Endothelial cell of umbilical vein (primary cell): ENCODE measurements around the gene DENND4B.
A peak's percentile ranks its signal among the peaks of the same experiment; 100 is the strongest.

Experiments
- EZH2 ChIP-seq: IDR thresholded peaks from 2 replicates; pipeline ENCODE4 v1.6.1; 2012; ENCODE audit warnings: borderline replicate concordance, low read depth, mild to moderate bottlenecking, moderate library complexity, low read length, inconsistent platforms; ENCODE audit not compliant: severe bottlenecking
- MYC ChIP-seq: IDR thresholded peaks from one replicate; pipeline ENCODE4 v1.6.1; 2011; ENCODE audit warnings: mild to moderate bottlenecking, low read depth, low read length
- POLR2A ChIP-seq: IDR thresholded peaks from 2 replicates; pipeline ENCODE4 v1.6.1; 2012; ENCODE audit warnings: low read depth, mild to moderate bottlenecking, control low read depth, low read length
- POLR2AphosphoS5 ChIP-seq: IDR thresholded peaks from 2 replicates; pipeline ENCODE4 v1.6.1; 2012; ENCODE audit warnings: low read depth, mild to moderate bottlenecking, control low read depth, low read length, moderate library complexity; ENCODE audit not compliant: insufficient read depth
- TF ChIP-seq, protein P1 (sequence below), 2 donors: IDR thresholded peaks; 1 replicate in 1 of 2; 2 replicates in 1 of 2; pipeline ENCODE4 v1.5.1; 2011; ENCODE audit warnings: low read length in 2 of 2, mild to moderate bottlenecking in 2 of 2, moderate library complexity in 2 of 2, control low read depth in 1 of 2, inconsistent platforms in 1 of 2, low read depth in 1 of 2; ENCODE audit not compliant: insufficient read depth in 1 of 2; ENCODE audit errors: extremely low read depth in 1 of 2

DNA sequence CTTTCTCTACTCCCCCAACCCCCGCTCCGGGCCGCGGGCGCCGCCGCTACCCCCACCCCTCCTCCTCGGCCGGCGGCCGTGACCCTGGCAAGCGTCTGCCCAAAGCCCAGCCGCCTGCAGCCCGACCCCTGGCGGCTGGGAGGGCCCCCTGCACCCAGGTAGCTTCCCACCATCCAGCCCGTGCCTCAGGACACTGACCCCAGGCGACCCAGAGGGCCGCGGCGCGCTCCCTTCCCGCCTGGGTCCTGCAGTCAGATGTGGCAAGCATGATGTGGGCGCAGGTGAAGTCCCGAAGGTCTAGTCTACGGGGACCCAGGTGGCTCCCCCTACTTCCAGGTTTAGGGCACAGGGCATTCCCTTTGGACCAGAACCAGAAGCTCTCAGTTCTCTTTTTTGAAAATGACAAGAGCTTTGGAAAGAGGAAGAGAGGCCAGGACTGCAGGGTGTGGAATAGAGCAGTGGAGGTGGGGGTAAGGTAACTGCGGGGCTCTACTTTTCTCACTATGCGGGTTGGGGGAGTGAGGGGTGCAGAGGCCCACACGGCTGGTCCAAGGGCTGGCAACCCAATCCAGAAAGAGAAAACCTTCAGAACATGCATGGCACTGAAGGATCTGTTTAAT is at the start of gene DENND4B:
- TF ChIP-seq EZH2 (no peak), MYC (no peak), POLR2A (no peak), POLR2AphosphoS5 (peak; percentile 76)
- TF ChIP-seq, protein P1, sequence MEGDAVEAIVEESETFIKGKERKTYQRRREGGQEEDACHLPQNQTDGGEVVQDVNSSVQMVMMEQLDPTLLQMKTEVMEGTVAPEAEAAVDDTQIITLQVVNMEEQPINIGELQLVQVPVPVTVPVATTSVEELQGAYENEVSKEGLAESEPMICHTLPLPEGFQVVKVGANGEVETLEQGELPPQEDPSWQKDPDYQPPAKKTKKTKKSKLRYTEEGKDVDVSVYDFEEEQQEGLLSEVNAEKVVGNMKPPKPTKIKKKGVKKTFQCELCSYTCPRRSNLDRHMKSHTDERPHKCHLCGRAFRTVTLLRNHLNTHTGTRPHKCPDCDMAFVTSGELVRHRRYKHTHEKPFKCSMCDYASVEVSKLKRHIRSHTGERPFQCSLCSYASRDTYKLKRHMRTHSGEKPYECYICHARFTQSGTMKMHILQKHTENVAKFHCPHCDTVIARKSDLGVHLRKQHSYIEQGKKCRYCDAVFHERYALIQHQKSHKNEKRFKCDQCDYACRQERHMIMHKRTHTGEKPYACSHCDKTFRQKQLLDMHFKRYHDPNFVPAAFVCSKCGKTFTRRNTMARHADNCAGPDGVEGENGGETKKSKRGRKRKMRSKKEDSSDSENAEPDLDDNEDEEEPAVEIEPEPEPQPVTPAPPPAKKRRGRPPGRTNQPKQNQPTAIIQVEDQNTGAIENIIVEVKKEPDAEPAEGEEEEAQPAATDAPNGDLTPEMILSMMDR (IDR thresholded peaks at IDR 0.05; ENCODE audit: extremely low read depth in 1 of 2, insufficient read depth in 1 of 2, low read depth in 1 of 2, low read length in 2 of 2), result peak; percentile 89 to 97
